Activated T-cell treated with anti-CD3 and anti-CD28 coated beads, Interleukin-2, amount 50 U/mL, for 24 hours (primary cell): ENCODE results near the gene RIN2.

Experiments
- DNase-seq: peaks from one replicate; pipeline ENCODE4 v3.0.0-alpha.2; 2020
- H3K27ac Mint-ChIP-seq: 2 replicates; pipeline ENCODE4 v1.8.0; 2020; ENCODE audit warnings: mild to moderate bottlenecking, mixed read lengths
- H3K27me3 Mint-ChIP-seq: 2 replicates; pipeline ENCODE4 v1.8.0; 2020; ENCODE audit warnings: mixed read lengths
- H3K36me3 Mint-ChIP-seq: 2 replicates; pipeline ENCODE4 v1.8.0; 2020; ENCODE audit warnings: low read depth, mixed read lengths
- H3K4me1 Mint-ChIP-seq: 2 replicates; pipeline ENCODE4 v1.8.0; 2020; ENCODE audit warnings: low read depth, mixed read lengths
- H3K4me3 Mint-ChIP-seq: 2 replicates; pipeline ENCODE4 v1.8.0; 2020; ENCODE audit warnings: mild to moderate bottlenecking, moderate library complexity, mixed read lengths
- H3K9me3 Mint-ChIP-seq: 2 replicates; pipeline ENCODE4 v1.8.0; 2020; ENCODE audit warnings: mixed read lengths

Gene RIN2, protein sequence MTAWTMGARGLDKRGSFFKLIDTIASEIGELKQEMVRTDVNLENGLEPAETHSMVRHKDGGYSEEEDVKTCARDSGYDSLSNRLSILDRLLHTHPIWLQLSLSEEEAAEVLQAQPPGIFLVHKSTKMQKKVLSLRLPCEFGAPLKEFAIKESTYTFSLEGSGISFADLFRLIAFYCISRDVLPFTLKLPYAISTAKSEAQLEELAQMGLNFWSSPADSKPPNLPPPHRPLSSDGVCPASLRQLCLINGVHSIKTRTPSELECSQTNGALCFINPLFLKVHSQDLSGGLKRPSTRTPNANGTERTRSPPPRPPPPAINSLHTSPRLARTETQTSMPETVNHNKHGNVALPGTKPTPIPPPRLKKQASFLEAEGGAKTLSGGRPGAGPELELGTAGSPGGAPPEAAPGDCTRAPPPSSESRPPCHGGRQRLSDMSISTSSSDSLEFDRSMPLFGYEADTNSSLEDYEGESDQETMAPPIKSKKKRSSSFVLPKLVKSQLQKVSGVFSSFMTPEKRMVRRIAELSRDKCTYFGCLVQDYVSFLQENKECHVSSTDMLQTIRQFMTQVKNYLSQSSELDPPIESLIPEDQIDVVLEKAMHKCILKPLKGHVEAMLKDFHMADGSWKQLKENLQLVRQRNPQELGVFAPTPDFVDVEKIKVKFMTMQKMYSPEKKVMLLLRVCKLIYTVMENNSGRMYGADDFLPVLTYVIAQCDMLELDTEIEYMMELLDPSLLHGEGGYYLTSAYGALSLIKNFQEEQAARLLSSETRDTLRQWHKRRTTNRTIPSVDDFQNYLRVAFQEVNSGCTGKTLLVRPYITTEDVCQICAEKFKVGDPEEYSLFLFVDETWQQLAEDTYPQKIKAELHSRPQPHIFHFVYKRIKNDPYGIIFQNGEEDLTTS

GRCh38 chr20:19758133-19758500 lies at the start of gene RIN2:
TSS of gene RIN2 (plus strand) at chr20:19758258. CDS start at chr20:19889602, 131,344 bp downstream.
- no peaks in the 10 kb centered on the region for H3K9me3 Mint-ChIP-seq
- H3K4me1 Mint-ChIP-seq: peaks cover 2% of the 10 kb centered on the region
- H3K4me3 Mint-ChIP-seq: peak within 1 kb of the TSS; percentile 46
- H3K27me3 Mint-ChIP-seq: peaks cover 60% of the 10 kb centered on the region
- no peak within 1 kb of the TSS for H3K27ac Mint-ChIP-seq
- DNase-seq: no peak
- no peaks in the 10 kb centered on the region for H3K36me3 Mint-ChIP-seq

DNA sequence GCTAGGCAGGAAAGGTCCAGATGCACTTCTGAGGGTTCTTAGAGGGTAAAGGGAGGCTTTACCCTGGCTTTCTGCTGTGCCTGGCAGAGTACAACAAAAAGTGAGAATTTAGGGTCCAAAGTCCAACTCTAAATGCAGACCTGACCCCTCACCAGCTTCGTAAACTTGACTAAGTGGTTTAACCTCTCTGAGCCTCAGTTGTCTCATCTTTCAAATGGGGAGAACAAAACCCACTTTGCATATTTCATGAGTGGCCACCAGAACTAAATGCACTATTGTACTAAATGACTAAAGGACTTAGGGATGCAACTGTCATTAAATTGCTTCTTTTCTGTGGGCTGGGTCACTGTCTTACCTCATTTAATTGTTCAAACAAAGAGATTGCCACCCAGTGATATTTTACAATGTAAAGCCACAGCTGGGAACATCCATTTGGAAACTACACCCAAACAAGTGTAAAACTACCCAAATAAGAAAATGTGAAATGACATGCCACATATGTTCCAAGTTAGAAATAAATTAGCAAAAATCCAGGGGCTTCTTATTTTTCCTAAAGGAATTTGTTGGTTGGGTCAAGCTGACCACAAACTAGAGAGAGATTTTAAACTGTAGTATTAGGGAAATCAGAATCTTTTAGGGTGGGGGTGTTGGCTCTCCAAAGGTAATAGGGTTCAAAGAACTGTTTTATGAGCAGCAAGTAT lies 48.3 kb upstream of the RIN2 start:
- Mint-ChIP-seq H3K4me1 (no peaks in the 10 kb centered on the region), H3K27ac (no peak overlapping the region), H3K4me3 (no peak overlapping the region), H3K27me3 (no peaks in the 10 kb centered on the region), H3K9me3 (peaks cover 4% of the 10 kb centered on the region), H3K36me3 (no peaks in the 10 kb centered on the region)
- no peak for DNase-seq

- no peaks in the 10 kb centered on the region for H3K36me3 Mint-ChIP-seq
- no peaks in the 10 kb centered on the region for H3K27me3 Mint-ChIP-seq
- no peaks in the 10 kb centered on the region for H3K4me1 Mint-ChIP-seq
- H3K9me3 Mint-ChIP-seq: peaks cover 4% of the 10 kb centered on the region
- H3K27ac Mint-ChIP-seq: no peak overlapping the region
- no peak overlapping the region for H3K4me3 Mint-ChIP-seq
- no peak for DNase-seq
Measured at GRCh38 chr20:19710336-19711120, 47.5 kb upstream of the RIN2 start.

DNA sequence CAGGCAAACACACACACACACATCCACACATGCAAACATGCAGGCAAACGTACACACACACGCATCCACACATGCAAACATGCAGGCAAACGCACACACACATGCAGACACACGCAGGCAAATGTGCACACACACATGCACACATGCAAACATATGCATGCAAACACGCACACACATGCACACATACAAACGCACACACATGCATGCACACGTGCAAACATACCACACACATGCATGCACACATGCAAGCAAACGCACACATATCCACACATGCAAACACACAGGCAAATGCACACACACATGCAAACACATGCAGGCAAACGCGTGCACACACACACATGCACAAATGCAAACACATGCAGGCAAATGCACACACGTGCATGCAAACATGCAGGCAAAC lies 46.9 kb upstream of the RIN2 start:
- DNase-seq: no peak
- no peaks in the 10 kb centered on the region for H3K36me3 Mint-ChIP-seq
- no peak overlapping the region for H3K27ac Mint-ChIP-seq
- H3K4me1 Mint-ChIP-seq: no peaks in the 10 kb centered on the region
- H3K27me3 Mint-ChIP-seq: no peaks in the 10 kb centered on the region
- H3K4me3 Mint-ChIP-seq: no peak overlapping the region
- H3K9me3 Mint-ChIP-seq: peaks cover 4% of the 10 kb centered on the region

DNA sequence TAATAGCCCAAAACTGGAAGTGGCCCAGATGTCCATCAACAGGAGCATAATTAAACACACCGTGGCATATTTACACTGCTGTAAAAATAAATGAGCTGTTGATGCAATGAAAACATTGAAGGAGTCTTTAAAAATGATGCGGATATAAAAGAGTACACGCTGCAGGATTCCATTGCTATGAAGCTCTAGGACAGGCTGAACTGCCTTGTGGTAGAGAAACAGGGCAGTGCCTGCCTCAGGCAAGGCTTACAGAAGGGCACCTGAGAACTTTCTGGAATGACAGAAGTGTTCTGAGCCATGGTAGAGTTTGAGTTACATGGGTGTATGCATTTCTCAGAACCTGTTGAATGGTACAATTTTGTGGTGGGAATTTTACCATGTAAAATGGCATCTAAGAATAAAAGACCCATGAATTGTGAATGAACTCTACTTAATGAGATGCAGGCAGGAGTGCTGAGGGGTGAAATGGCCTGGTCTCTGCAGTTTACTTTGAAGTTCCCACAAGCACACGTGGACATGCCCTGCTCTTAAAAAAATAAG lies 45.3 kb upstream of the RIN2 start:
- Mint-ChIP-seq H3K4me3 (no peak overlapping the region), H3K9me3 (peaks cover 8% of the 10 kb centered on the region), H3K27me3 (no peaks in the 10 kb centered on the region), H3K36me3 (no peaks in the 10 kb centered on the region), H3K4me1 (no peaks in the 10 kb centered on the region), H3K27ac (no peak overlapping the region)
- no peak for DNase-seq

- no peaks in the 10 kb centered on the region for H3K36me3 Mint-ChIP-seq
- peaks cover 10% of the 10 kb centered on the region for H3K9me3 Mint-ChIP-seq
- H3K27me3 Mint-ChIP-seq: no peaks in the 10 kb centered on the region
- no peak overlapping the region for H3K27ac Mint-ChIP-seq
- DNase-seq: no peak
- no peak overlapping the region for H3K4me3 Mint-ChIP-seq
- no peaks in the 10 kb centered on the region for H3K4me1 Mint-ChIP-seq
Measured at GRCh38 chr20:19713822-19714578, 44.1 kb upstream of the RIN2 start.

GRCh38 chr20:19714579-19714840 lies 43.5 kb upstream of the RIN2 start:
- H3K4me1 Mint-ChIP-seq: no peaks in the 10 kb centered on the region
- no peaks in the 10 kb centered on the region for H3K36me3 Mint-ChIP-seq
- H3K9me3 Mint-ChIP-seq: peaks cover 10% of the 10 kb centered on the region
- no peak overlapping the region for H3K27ac Mint-ChIP-seq
- H3K27me3 Mint-ChIP-seq: no peaks in the 10 kb centered on the region
- H3K4me3 Mint-ChIP-seq: no peak overlapping the region
- DNase-seq: no peak

- Mint-ChIP-seq H3K27me3 (no peaks in the 10 kb centered on the region), H3K4me1 (no peaks in the 10 kb centered on the region), H3K4me3 (no peak overlapping the region), H3K36me3 (no peaks in the 10 kb centered on the region), H3K9me3 (peaks cover 10% of the 10 kb centered on the region), H3K27ac (no peak overlapping the region)
- no peak for DNase-seq
Measured at GRCh38 chr20:19715986-19716385, 42.1 kb upstream of the RIN2 start.

DNA sequence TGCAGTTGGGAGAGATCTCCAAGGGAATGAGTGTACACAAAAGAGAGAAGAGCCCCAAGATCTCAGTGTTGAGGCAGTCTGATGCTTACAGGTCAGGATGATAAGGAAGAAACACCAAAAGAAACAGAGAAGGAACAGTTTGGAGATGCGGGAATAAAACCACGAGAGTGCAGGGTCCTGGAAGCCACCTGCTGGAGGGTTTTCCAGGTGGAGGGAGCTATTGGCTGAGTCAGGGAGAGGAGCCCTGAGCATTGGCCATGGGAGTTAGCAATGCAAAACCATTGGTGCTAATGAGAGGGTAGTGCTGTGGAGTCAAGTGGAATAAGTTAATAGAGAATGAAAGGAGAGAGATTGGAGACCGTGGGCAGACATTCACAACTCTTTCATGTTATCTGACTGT lies 39.2 kb upstream of the RIN2 start:
- Mint-ChIP-seq H3K9me3 (peaks cover 6% of the 10 kb centered on the region), H3K27ac (no peak overlapping the region), H3K36me3 (no peaks in the 10 kb centered on the region), H3K27me3 (no peaks in the 10 kb centered on the region), H3K4me3 (no peak overlapping the region), H3K4me1 (no peaks in the 10 kb centered on the region)
- DNase-seq: no peak

GRCh38 chr20:19720991-19721390 lies 37.1 kb upstream of the RIN2 start:
- H3K4me3 Mint-ChIP-seq: no peak overlapping the region

GRCh38 chr20:19723051-19723450 lies 35.0 kb upstream of the RIN2 start:
- no peak for DNase-seq
- Mint-ChIP-seq H3K9me3 (no peaks in the 10 kb centered on the region), H3K27me3 (no peaks in the 10 kb centered on the region), H3K4me1 (no peaks in the 10 kb centered on the region), H3K27ac (no peak overlapping the region), H3K4me3 (no peak overlapping the region), H3K36me3 (no peaks in the 10 kb centered on the region)

More at GRCh38 chr20:19720991-19721390, 37.1 kb upstream of the RIN2 start:
- Mint-ChIP-seq H3K27ac (no peak overlapping the region), H3K27me3 (no peaks in the 10 kb centered on the region), H3K4me1 (no peaks in the 10 kb centered on the region), H3K36me3 (no peaks in the 10 kb centered on the region), H3K9me3 (peaks cover 6% of the 10 kb centered on the region)
- DNase-seq: no peak

GRCh38 chr20:19723813-19724430 lies 34.1 kb upstream of the RIN2 start:
- H3K4me1 Mint-ChIP-seq: no peaks in the 10 kb centered on the region
- no peaks in the 10 kb centered on the region for H3K27me3 Mint-ChIP-seq
- no peak overlapping the region for H3K4me3 Mint-ChIP-seq
- H3K27ac Mint-ChIP-seq: no peak overlapping the region
- no peaks in the 10 kb centered on the region for H3K9me3 Mint-ChIP-seq
- no peaks in the 10 kb centered on the region for H3K36me3 Mint-ChIP-seq
- DNase-seq: no peak

- Mint-ChIP-seq H3K27ac (no peak overlapping the region), H3K27me3 (no peaks in the 10 kb centered on the region), H3K4me3 (no peak overlapping the region), H3K36me3 (no peaks in the 10 kb centered on the region), H3K9me3 (no peaks in the 10 kb centered on the region), H3K4me1 (no peaks in the 10 kb centered on the region)
- no peak for DNase-seq
Measured at GRCh38 chr20:19725373-19725772, 32.7 kb upstream of the RIN2 start.
